SU-DHL-6 (cell line): ENCODE data around the gene BOD1L1.

Experiments used
- CTCF ChIP-seq: fragments of 200-600 bp; sonication (generic); IDR thresholded peaks from one replicate; pipeline ENCODE4 v1.5.1; 2017; ENCODE audit warnings: antibody characterized with exemption, mild to moderate bottlenecking, low read length, moderate library complexity; ENCODE audit not compliant: insufficient read depth, poor library complexity, severe bottlenecking
- EZH2phosphoT487 ChIP-seq: fragments of 200-600 bp; sonication (generic), shearing (Covaris generic); conservative IDR thresholded peaks from 2 replicates; pipeline ENCODE4 v1.6.1; 2018; ENCODE audit warnings: mild to moderate bottlenecking, antibody characterized with exemption, low read length, moderate library complexity, mixed read lengths

- TF ChIP-seq CTCF = no peak
- TF ChIP-seq EZH2phosphoT487 = no peak
Observed at GRCh38 chr4:13523105-13523477, 104.4 kb downstream of the BOD1L1 start.
